OCI-LY7 (cell line): ENCODE results near the gene TALDO1. TPM values are rescaled to one million over a fixed set of nuclear protein-coding genes. Genes with fewer than 3 reads are reported as not detected.
"Not testable (repeated sequence)": the region's sequence is repeated elsewhere in the genome, so short reads cannot be mapped to it uniquely, and the experiment has no call there.

Experiments
- BruUV-seq: library from RNA; stranded (reverse); fragments of 400-500 nt; replicated peaks from 2 replicates; lab custom pipeline; 2021; lab: Mats Ljungman, UMichigan
- CTCF ChIA-PET: fragments of 300-600 bp; sonication (Branson Sonifier 250); formaldehyde crosslinking; loops from one replicate; lab custom pipeline; 2022; ENCODE audit warnings: antibody characterized with exemption; ENCODE audit not compliant: unreplicated experiment; lab: Charles Lee
- POLR2A ChIA-PET: fragments of 300-600 bp; sonication (Branson Sonifier 250); formaldehyde crosslinking; loops from one replicate; lab custom pipeline; 2022; ENCODE audit warnings: antibody characterized with exemption; lab: Charles Lee
- DNase-seq: peaks from one replicate; pipeline ENCODE4 v3.0.0-alpha.2; 2015; ENCODE audit warnings: low spot score
- H2AFZ ChIP-seq: fragments of 200-600 bp; sonication (generic), shearing (Covaris generic); 2 replicates; pipeline ENCODE4 v1.6.1; 2014; ENCODE audit warnings: mild to moderate bottlenecking, antibody characterized with exemption, low read length, moderate library complexity
- H3K27ac ChIP-seq: fragments of 200-600 bp; sonication (generic); 2 replicates; pipeline ENCODE4 v1.5.1; 2014; ENCODE audit warnings: mixed run types, low read depth, mild to moderate bottlenecking, moderate library complexity, low read length, inconsistent platforms; ENCODE audit not compliant: poor library complexity, severe bottlenecking
- H3K36me3 ChIP-seq: fragments of 200-600 bp; sonication (generic); 2 replicates; pipeline ENCODE4 v1.6.1; 2014; ENCODE audit warnings: mild to moderate bottlenecking, antibody characterized with exemption, low read length, moderate library complexity, mixed read lengths; ENCODE audit not compliant: insufficient read depth
- H3K4me1 ChIP-seq: fragments of 200-600 bp; sonication (generic); 2 replicates; pipeline ENCODE4 v1.5.1; 2014; ENCODE audit warnings: mild to moderate bottlenecking, low read length; ENCODE audit not compliant: insufficient read depth, poor library complexity, severe bottlenecking
- H3K4me2 ChIP-seq: fragments of 200-600 bp; sonication (generic); 2 replicates; pipeline ENCODE4 v1.6.1; 2014; ENCODE audit warnings: mild to moderate bottlenecking, low read length
- H3K4me3 ChIP-seq: fragments of 200-600 bp; sonication (generic); 2 replicates; pipeline ENCODE4 v1.5.1; 2014; ENCODE audit warnings: mild to moderate bottlenecking, low read depth, low read length; ENCODE audit not compliant: poor library complexity, severe bottlenecking
- H3K79me2 ChIP-seq: fragments of 200-600 bp; sonication (generic); 2 replicates; pipeline ENCODE4 v1.6.1; 2016; ENCODE audit warnings: low read depth, mild to moderate bottlenecking, low read length, moderate library complexity, mixed read lengths; ENCODE audit not compliant: insufficient read depth
- H3K9me2 ChIP-seq: fragments of 200-600 bp; sonication (generic); 2 replicates; pipeline ENCODE4 v1.6.1; 2016; ENCODE audit warnings: mild to moderate bottlenecking, low read length, mixed read lengths; ENCODE audit not compliant: insufficient read depth
- H3K9me3 ChIP-seq: fragments of 200-600 bp; sonication (generic); 2 replicates; pipeline ENCODE4 v1.6.1; 2014; ENCODE audit warnings: mild to moderate bottlenecking, mixed run types, low read length, mixed read lengths
- H4K20me1 ChIP-seq: fragments of 200-600 bp; sonication (generic); 2 replicates; pipeline ENCODE4 v1.6.1; 2014; ENCODE audit warnings: mild to moderate bottlenecking, antibody characterized with exemption, low read length, moderate library complexity, mixed read lengths; ENCODE audit not compliant: insufficient read depth
- CTCF ChIP-seq: fragments of 200-600 bp; sonication (generic); conservative IDR thresholded peaks from 2 replicates; pipeline ENCODE4 v1.5.1; 2014; ENCODE audit warnings: mild to moderate bottlenecking, antibody characterized with exemption, low read length, moderate library complexity, mixed read lengths
- EZH2phosphoT487 ChIP-seq: fragments of 200-600 bp; sonication (generic); IDR thresholded peaks from 2 replicates; pipeline ENCODE4 v1.6.1; 2018; ENCODE audit warnings: low read depth, borderline replicate concordance, mild to moderate bottlenecking, mixed run types, antibody characterized with exemption, low read length, moderate library complexity, mixed read lengths
- intact Hi-C: fragments of 100-400 bp; cut with micrococcal nuclease; formaldehyde crosslinking; loops from one replicate; pipeline ENCODE4 v1.10.0; 2022; ENCODE audit not compliant: unreplicated experiment
- total RNA-seq, 2 experiments: library from RNA; depleted of rRNA in 1 of 2; stranded (reverse); fragments of >200 nt in 1 of 2; shearing (Covaris generic) in 1 of 2; gene quantifications; 2 replicates each; pipeline ENCODE4 v1.2.3, GENCODE V29; 2014 to 2022

TALDO1 gene
- total RNA-seq, 2 experiments from 2014 or later, result 172 to 226 TPM

DNA sequence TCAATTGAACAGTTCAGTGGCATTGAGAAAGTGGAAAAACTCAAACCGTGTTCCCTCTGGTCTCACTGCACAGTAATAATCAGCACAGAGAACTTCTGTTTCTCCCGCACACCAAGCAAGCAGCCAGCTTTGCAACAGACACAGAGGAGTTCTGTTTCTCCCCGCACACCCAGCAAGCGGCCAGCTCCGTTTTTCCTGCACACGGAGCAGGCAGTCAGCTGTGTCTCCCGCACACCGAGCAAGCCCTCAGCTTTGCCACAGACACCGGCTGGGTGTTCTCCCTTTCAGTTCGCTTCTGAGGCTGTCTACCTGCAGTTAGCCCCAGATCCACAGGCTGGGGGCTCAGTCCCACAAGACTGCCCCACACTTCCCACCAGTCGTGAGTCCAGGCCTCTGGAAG is 9.9 kb upstream of the TALDO1 start:
- Histone ChIP-seq H3K4me3 (no peak overlapping the region), H3K9me3 (no peaks in the 10 kb centered on the region), H3K27ac (no peak overlapping the region), H4K20me1 (no peaks in the 10 kb centered on the region), H3K79me2 (no peaks in the 10 kb centered on the region), H3K9me2 (no peaks in the 10 kb centered on the region), H2AFZ (no peak overlapping the region), H3K36me3 (no peaks in the 10 kb centered on the region), H3K4me2 (no peak overlapping the region), H3K4me1 (no peaks in the 10 kb centered on the region)
- DNase-seq, result no peak
- TF ChIP-seq CTCF, result no peak
- no peak for TF ChIP-seq EZH2phosphoT487
- intact Hi-C loops, result no loop called here
- BruUV-seq, result no TSS peak
- CTCF ChIA-PET, result no interaction called here
- POLR2A ChIA-PET, result no interaction called here

- CTCF ChIA-PET, H3K27ac ChIP-seq, H3K4me3 ChIP-seq, H3K4me2 ChIP-seq, H2AFZ ChIP-seq, H3K9me2 ChIP-seq, H4K20me1 ChIP-seq, POLR2A ChIA-PET, H3K4me1 ChIP-seq, H3K79me2 ChIP-seq, BruUV-seq, DNase-seq, H3K36me3 ChIP-seq, intact Hi-C loops, H3K9me3 ChIP-seq: not testable (repeated sequence)
Measured at GRCh38 chr11:737899-738298, 9.4 kb upstream of the TALDO1 start.

DNA sequence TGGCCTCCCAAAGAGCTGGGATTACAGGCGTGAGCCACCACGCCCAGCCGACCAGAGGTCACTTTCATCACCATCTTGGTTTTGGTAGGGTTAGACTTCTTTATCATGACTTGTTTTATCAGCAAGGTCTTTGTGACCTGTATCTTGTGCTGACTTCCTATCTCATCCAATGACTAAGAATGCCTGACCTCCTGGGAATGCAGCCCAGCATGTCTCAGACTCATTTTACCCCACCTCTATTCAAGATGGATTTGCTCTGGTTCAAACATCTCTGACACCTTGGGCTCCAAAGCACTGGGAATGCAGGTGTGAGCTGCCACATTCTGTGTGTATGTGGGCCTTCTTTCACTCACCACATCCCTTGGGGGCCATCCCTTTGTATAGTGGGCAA is 5.1 kb upstream of the TALDO1 start:
- no peaks in the 10 kb centered on the region for H3K9me3 ChIP-seq
- no peaks in the 10 kb centered on the region for H3K79me2 ChIP-seq
- no peak overlapping the region for H2AFZ ChIP-seq
- no peak for DNase-seq
- no peaks in the 10 kb centered on the region for H4K20me1 ChIP-seq
- H3K9me2 ChIP-seq, result no peaks in the 10 kb centered on the region
- no TSS peak for BruUV-seq
- H3K4me1 ChIP-seq, result peaks cover 8% of the 10 kb centered on the region
- H3K4me2 ChIP-seq, result no peak overlapping the region
- no peak for TF ChIP-seq EZH2phosphoT487
- TF ChIP-seq CTCF, result no peak
- no peak overlapping the region for H3K4me3 ChIP-seq
- ChIA-PET CTCF (no interaction called here), POLR2A (no interaction called here)
- intact Hi-C loops, result no loop called here
- no peak overlapping the region for H3K27ac ChIP-seq
- no peaks in the 10 kb centered on the region for H3K36me3 ChIP-seq
